Type B pancreatic cell (in vitro differentiated cells): ENCODE results near the gene OR4Q2. TPM values are rescaled to one million over a fixed set of nuclear protein-coding genes. Genes with fewer than 3 reads are reported as not detected.

Source experiments
- DNase-seq: peaks from one replicate; pipeline ENCODE4 v3.0.0; 2021; ENCODE audit warnings: mixed read lengths; ENCODE audit not compliant: unreplicated experiment; ENCODE audit errors: extremely low spot score
- H3K27ac Mint-ChIP-seq: 2 replicates; pipeline ENCODE4 v1.8.0; 2021; ENCODE audit warnings: mild to moderate bottlenecking, mixed read lengths
- H3K27me3 Mint-ChIP-seq: 2 replicates; pipeline ENCODE4 v1.8.0; 2021; ENCODE audit warnings: mixed read lengths
- H3K36me3 Mint-ChIP-seq: 2 replicates; pipeline ENCODE4 v1.8.0; 2021; ENCODE audit warnings: mixed read lengths
- H3K4me1 Mint-ChIP-seq: one replicate; pipeline ENCODE4 v1.8.0; 2021; ENCODE audit warnings: mixed read lengths; ENCODE audit not compliant: unreplicated experiment
- H3K4me3 Mint-ChIP-seq: 2 replicates; pipeline ENCODE4 v1.8.0; 2021; ENCODE audit warnings: mild to moderate bottlenecking, mixed read lengths
- H3K9me3 Mint-ChIP-seq: 2 replicates; pipeline ENCODE4 v1.8.0; 2021; ENCODE audit warnings: mixed read lengths
- total RNA-seq: library from RNA; stranded (reverse); gene quantifications from 2 replicates; pipeline ENCODE4 v1.2.1, GENCODE V29; 2021; ENCODE audit warnings: low replicate concordance
- TF ChIP-seq, protein P1 (sequence below): fragments of 200-600 bp; sonication (generic); conservative IDR thresholded peaks from 2 replicates; pipeline ENCODE4 v1.5.0; 2021; ENCODE audit warnings: antibody characterized with exemption, mild to moderate bottlenecking

Gene OR4Q2
- total RNA-seq, 1 donor from 2014 or later, result not detected

DNA sequence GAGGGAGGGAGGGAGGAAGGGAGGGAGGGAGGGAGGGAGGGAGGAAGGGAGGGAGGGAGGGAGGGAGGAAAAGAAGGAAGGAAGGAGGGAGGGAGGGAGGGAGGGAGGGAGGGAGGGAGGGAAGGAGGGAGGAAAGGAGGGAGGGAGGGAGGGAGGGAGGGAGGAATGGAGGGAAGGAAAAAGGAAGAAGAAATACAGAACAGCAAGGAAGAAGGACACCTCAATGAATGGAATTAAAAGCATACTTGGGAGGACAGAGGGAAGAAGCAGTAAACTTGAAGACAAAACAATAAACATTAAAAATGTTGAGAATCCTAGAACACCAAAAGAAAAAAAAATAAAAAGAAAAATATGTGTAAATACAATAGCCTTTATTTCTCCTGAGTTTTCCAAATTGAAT, 6.2 kb downstream of the OR4Q2 start:
- Mint-ChIP-seq H3K4me1 (no peaks in the 10 kb centered on the region), H3K4me3 (no peak overlapping the region), H3K27ac (no peak overlapping the region), H3K27me3 (no peaks in the 10 kb centered on the region), H3K36me3 (no peaks in the 10 kb centered on the region), H3K9me3 (peaks cover 11% of the 10 kb centered on the region)
- no peak for DNase-seq
- TF ChIP-seq, protein P1, sequence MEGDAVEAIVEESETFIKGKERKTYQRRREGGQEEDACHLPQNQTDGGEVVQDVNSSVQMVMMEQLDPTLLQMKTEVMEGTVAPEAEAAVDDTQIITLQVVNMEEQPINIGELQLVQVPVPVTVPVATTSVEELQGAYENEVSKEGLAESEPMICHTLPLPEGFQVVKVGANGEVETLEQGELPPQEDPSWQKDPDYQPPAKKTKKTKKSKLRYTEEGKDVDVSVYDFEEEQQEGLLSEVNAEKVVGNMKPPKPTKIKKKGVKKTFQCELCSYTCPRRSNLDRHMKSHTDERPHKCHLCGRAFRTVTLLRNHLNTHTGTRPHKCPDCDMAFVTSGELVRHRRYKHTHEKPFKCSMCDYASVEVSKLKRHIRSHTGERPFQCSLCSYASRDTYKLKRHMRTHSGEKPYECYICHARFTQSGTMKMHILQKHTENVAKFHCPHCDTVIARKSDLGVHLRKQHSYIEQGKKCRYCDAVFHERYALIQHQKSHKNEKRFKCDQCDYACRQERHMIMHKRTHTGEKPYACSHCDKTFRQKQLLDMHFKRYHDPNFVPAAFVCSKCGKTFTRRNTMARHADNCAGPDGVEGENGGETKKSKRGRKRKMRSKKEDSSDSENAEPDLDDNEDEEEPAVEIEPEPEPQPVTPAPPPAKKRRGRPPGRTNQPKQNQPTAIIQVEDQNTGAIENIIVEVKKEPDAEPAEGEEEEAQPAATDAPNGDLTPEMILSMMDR, result no peak

DNA sequence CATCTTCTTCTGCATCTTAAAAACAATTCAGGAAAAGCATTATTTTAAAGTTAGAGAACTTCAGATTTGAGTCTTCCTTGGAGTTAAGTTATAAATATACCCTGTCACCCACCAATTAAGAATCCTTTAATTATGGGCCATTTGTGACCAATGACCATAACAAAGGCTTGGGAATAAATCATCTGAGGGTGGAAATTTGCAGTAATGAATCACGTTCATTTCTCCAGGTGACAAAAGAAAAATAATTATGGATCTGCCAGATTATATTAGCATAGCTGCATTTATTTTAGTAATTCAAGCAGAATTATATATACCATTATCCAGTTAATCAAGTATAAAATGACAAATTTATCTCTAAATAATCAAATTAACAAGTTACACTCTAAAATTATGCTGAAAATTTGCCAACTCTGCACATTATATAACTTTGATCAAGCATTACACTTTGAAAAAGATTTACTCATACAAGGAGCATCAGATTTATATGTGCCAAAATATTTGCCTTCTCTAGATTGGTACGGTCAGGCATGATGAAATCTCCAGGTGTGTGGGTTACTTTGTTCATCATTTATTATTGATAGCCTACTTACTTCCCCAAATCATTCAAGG, 17.4 kb downstream of the OR4Q2 start, which contains the start of gene OR4K14:
TSS of gene OR4K14 (minus strand) at position 51 of the 609 bp plus-strand sequence. CDS start 4,114 bp downstream, outside the sequence.
- Mint-ChIP-seq H3K4me1 (no peaks in the 10 kb centered on the region), H3K4me3 (no peak within 1 kb of the TSS), H3K36me3 (no peaks in the 10 kb centered on the region), H3K9me3 (peaks cover 4% of the 10 kb centered on the region), H3K27ac (no peak within 1 kb of the TSS), H3K27me3 (no peaks in the 10 kb centered on the region)
- DNase-seq, result no peak
- TF ChIP-seq, protein P1, result no peak

DNA sequence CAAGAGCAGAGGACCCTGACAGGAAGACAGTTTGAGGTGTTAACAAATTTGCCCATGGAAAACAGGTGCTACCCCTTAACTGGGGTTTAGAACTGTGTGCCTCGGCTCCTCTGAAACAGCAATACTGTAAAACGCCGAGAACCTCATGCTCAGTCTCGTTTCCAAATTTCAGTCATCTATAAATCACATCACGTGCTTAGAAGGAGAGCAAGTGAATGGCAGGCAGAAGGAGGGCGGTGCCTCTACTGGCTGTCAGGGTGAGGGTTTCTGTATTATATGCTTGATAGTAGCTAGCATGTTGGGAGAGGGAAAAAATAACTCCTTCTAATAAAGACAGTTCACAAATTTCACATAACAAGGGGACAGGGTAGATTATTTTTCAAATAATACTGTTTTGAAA, 29.1 kb downstream of the OR4Q2 start:
- Mint-ChIP-seq H3K4me1 (no peaks in the 10 kb centered on the region), H3K4me3 (no peak overlapping the region), H3K36me3 (no peaks in the 10 kb centered on the region), H3K27ac (no peak overlapping the region), H3K27me3 (no peaks in the 10 kb centered on the region), H3K9me3 (no peaks in the 10 kb centered on the region)
- DNase-seq, result no peak
- TF ChIP-seq, protein P1, result no peak

DNA sequence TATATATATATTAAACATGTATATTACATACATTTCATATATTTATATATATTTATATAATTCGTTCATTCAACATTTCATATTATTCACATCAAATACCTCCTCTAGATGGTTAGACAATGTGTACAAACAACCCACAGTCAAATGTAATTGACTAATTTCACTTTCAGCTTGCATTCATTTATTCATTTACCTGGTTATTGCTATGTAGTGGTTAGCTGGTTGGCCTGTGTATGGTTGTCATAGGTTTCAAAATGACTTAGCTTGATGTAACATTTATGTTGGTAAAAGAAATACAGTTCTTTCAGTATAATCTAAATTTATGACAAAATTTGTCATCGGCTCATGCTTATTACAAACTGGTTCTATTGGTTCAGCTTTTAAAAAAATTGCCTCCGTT, 33.5 kb downstream of the OR4Q2 start:
- no peak for DNase-seq
- Mint-ChIP-seq H3K4me1 (no peaks in the 10 kb centered on the region), H3K27ac (no peak overlapping the region), H3K27me3 (no peaks in the 10 kb centered on the region), H3K36me3 (no peaks in the 10 kb centered on the region), H3K9me3 (no peaks in the 10 kb centered on the region), H3K4me3 (no peak overlapping the region)
- TF ChIP-seq, protein P1, result no peak

DNA sequence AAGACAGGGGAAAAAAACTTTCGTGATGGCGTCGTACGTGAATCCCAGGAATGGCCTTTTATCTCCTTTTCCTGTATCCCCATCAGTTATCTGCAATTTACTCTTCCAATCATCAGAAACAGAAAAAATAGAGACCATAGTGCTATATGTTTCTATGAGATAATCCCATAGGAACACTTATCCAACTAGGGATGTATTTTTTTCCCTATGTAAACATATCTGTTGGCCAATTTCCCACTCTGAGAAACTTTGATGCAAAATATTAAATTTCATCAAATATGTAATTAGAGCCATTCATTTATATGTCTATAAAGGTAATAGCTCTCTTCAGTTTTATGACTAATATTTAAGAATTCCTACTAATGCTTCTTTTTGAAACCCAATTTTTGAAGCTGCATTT, 34.0 kb downstream of the OR4Q2 start, which contains the start of gene OR4K13:
TSS of gene OR4K13 (minus strand) at position 101 of the 400 bp plus-strand sequence. CDS start 1,280 bp downstream, outside the sequence.
- no peaks in the 10 kb centered on the region for H3K4me1 Mint-ChIP-seq
- H3K4me3 Mint-ChIP-seq, result no peak within 1 kb of the TSS
- DNase-seq, result no peak
- H3K36me3 Mint-ChIP-seq, result no peaks in the 10 kb centered on the region
- H3K9me3 Mint-ChIP-seq, result no peaks in the 10 kb centered on the region
- H3K27ac Mint-ChIP-seq, result no peak within 1 kb of the TSS
- TF ChIP-seq, protein P1, result no peak
- no peaks in the 10 kb centered on the region for H3K27me3 Mint-ChIP-seq
